HG02588 (cell line): ENCODE results near the gene MUC2.
"Not testable (repeated sequence)": the region's sequence is repeated elsewhere in the genome, so short reads cannot be mapped to it uniquely, and the experiment has no call there.

Experiments
- ATAC-seq: cut with Tn5 transposase; IDR thresholded peaks from one replicate; pipeline ENCODE4 v1.9.1; 2021; ENCODE audit warnings: mild to moderate bottlenecking, moderate library complexity; ENCODE audit not compliant: unreplicated experiment

The MUC2 gene

GRCh38 chr11:1102996-1103395 is 28.3 kb downstream of the MUC2 start:
- no peak for ATAC-seq

GRCh38 chr11:1103401-1104360 is 29.0 kb downstream of the MUC2 start:
- ATAC-seq: no peak

GRCh38 chr11:1104411-1105182 is 29.9 kb downstream of the MUC2 start:
- no peak for ATAC-seq

DNA sequence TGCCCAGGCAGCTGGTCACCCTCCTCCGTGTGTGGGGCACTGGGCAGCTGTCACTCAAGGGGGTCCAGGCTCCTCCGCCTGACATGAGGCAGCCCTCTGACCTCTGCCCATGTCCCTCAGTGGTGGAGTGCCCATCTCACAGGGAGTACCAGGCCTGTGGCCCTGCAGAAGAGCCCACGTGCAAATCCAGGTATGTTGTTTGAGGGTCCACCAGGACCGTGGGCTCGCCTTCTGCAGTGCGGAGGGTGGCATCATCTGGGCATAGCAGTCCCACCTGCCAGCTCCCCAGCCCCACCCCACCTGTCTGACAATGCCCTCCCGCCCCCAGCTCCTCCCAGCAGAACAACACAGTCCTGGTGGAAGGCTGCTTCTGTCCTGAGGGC is 30.5 kb downstream of the MUC2 start:
- ATAC-seq: no peak

GRCh38 chr11:1106387-1106786 is 31.7 kb downstream of the MUC2 start:
- no peak for ATAC-seq

DNA sequence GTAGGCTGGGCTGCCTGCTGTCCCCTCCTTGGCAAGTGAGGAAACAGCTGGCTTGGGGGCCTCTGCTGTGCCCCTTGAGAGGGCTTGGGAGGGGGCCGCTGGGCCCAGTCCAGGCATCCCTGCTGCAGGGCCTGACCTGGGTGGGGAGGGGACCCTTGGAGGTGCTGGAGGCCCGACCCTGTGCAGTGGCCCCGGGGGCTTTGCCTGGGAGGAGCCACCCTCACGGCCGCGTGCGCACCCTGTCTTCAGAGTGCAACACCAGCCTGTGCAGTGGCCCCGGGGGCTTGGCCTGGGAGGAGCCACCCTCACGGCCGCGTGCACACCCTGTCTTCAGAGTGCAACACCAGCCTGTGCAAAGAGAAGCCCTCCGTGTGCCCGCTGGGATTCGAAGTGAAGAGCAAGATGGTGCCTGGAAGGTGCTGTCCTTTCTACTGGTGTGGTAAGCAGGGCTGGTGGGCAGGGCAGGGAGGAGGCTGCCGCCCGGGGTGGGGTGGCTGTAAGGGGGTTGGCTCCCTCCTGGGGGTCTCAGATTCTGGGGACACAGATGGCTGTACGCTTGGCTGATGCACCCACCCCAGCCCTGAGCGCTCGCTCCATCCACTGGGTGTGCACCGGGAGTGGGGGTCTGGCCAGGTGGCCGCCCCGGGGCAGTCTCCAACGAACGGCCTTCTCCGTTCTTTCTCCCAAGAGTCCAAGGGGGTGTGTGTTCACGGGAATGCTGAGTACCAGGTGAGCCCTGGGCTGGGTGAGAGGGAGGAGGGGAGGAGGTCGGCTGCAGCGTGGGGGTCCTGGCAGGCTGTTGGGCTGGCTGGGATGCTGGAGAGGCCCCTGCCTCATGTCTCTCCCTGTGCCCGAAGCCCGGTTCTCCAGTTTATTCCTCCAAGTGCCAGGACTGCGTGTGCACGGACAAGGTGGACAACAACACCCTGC is 32.9 kb downstream of the MUC2 start:
- no peak for ATAC-seq

GRCh38 chr11:1108246-1108900 is 33.7 kb downstream of the MUC2 start:
- ATAC-seq: no peak

DNA sequence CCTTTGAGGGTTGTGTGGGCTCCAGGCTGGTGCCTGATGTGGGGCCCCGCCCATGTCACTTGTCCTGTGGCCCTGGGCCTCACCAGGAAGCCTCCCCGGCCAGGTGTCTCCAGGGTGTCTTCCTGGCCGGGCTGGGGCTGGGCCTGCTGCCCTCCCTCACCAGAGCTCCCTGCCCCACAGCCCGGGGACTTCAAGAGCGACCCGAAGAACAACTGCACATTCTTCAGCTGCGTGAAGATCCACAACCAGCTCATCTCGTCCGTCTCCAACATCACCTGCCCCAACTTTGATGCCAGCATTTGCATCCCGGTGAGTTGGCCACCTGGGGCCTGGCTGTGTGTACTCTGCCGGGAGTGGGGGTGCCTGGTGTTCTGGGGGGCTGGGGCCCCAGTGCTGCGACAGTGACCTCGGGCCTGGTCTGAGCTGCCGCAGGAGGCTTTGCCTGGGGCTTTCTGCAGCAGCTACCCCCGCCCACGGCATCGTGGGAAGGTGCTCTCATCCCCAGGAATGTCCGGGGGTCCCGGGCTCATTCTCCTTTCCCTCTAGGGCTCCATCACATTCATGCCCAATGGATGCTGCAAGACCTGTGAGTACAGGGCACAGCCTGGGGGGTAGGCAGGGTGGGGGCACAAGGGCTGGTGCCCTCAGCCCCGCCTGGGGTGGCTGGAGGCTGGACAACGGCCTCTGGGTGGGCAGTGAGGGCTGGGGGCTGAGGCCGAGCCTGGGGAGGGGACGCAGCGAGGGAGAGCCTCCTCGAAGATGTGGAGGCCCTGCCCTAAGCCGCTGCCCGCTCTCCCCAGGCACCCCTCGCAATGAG is 34.6 kb downstream of the MUC2 start:
- no peak for ATAC-seq

DNA sequence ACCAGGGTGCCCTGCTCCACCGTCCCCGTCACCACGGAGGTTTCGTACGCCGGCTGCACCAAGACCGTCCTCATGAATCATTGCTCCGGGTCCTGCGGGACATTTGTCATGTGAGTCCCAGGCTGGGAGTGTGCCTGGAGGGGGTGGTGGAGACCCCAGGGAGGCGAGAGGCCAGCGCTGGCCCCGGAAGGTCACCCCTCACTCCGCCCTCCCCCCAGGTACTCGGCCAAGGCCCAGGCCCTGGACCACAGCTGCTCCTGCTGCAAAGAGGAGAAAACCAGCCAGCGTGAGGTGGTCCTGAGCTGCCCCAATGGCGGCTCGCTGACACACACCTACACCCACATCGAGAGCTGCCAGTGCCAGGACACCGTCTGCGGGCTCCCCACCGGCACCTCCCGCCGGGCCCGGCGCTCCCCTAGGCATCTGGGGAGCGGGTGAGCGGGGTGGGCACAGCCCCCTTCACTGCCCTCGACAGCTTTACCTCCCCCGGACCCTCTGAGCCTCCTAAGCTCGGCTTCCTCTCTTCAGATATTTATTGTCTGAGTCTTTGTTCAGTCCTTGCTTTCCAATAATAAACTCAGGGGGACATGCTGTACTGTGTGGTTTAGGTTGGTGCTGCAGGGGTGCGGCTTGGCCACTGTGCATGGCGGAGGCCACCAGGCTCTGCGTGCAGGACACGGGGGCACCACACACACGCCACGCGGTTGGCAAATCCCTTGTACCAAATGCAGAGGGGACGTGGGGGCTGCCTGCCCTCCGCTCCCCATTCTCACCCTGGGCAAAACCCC is 35.4 kb downstream of the MUC2 start:
- no peak for ATAC-seq

DNA sequence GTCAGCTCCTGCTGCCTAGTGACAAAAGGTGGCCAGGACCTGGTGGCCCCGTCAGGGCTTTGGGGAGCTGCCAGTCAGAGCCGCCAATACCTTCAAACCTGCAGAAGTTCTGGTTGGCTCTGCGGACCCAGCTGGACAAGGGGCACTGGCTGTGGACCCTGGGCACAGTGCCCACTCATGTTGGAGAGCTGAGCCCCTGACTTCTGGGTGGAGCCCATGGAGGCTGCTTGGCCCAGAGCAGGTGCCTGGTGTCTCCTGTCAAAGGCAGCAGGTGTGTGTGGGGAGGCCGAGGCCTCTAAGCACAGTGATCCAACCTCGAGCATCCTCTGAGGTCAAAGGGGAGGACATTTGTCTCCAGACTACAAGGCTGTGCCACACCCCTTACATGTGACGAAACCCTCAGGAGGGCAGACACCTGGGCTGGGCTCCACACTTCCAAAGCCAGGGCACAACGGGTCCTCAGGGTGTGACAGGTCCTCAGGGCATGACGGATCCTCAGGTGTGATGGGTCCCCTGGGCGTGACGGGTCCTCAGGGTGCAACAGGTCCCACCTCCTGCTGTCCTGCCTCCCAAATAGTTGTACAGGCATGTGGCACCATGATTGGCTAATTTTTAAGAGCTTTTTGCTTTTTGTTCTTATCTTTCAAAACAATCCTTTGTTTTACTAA is 37.0 kb downstream of the MUC2 start:
- no peak for ATAC-seq

GRCh38 chr11:1112351-1113191 is 37.9 kb downstream of the MUC2 start:
- no peak for ATAC-seq

DNA sequence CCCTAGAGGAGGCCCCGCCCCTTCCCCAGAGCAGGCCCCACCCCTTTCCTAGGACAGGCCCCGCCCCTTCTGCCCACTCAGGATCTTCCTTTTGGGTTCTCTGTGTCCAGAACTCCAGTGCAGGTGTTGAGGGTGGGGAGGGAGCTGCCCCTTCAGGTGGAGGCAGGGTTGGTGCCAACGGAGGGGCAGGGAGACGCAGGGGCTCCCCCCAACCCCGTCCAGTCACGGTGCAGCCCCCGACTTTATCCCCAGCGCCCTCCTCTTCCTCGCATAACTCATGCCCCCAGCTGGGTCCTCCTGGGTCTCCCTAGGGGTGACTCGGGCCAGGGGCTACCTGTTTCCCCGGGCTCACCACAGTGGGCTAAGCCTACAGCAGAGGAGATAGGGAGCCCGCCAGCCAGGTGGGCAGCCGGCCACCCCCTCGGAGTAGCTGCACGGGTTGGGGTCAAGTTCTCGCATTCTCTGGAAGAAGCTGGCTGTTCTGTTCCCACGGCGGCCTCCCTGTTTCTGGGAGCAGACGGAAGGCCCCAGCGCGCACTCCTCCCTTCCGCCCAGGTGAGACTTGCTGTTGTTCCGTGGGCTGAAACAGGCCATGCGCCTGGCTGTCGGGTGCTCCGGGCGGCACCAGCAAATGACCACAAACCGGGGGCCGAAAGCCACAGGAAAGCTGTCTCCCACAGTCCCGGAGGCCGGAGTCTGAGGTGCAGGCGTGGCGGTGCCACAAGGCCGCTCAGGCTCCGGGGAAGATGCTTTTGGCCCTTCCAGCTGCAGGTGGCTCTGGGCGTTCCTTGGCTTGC is 38.9 kb downstream of the MUC2 start:
- no peak for ATAC-seq

GRCh38 chr11:1115292-1115691 is 40.6 kb downstream of the MUC2 start:
- ATAC-seq: not testable (repeated sequence)

DNA sequence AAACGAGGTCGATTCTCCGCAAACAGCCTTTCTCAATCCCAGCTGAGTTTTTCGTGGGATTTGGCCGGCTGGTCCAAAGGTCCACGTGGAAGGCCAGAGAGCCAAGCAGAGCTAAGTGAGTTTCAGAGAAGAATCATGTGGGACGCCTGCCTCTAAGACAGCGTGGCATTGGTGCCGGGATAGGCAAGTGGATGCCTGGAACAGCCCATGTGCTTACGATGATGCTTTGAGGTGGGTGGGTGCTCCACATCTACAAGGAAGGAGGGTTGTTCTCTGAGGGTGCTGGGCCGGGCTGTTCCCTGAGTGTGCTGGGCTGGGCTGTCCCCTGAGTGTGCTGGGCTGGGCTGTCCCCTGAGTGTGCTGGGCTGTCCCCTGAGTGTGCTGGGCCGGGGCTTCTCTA is 41.4 kb downstream of the MUC2 start:
- no peak for ATAC-seq

- no peak for ATAC-seq
Measured at GRCh38 chr11:1116666-1117390, 42.2 kb downstream of the MUC2 start.

- no peak for ATAC-seq
Measured at GRCh38 chr11:1117992-1118391, 43.3 kb downstream of the MUC2 start.
